ENCODE data around the gene C1orf21.
"Not testable (repeated sequence)": the region's sequence is repeated elsewhere in the genome, so short reads cannot be mapped to it uniquely, and the experiment has no call there.

C1orf21 gene

GRCh38 chr1:184608990-184609389 is 222.2 kb downstream of the C1orf21 start:
- Histone ChIP-seq H3K27me3 (replicated peaks; ENCODE audit: control insufficient read depth, insufficient read depth, low read length) (no peaks in the 10 kb centered on the region), H3K4me3 (ENCODE audit: low read length) (no peak overlapping the region), H3K36me3 (ENCODE audit: control insufficient read depth, insufficient read depth, low read length, severe bottlenecking) (no peaks in the 10 kb centered on the region), H3K4me1 (ENCODE audit: control insufficient read depth, insufficient read depth, low read length) (peaks cover 9% of the 10 kb centered on the region), H3K9ac (ENCODE audit: low read length) (no peak overlapping the region), H3K9me3 (ENCODE audit: control insufficient read depth, low read length) (no peaks in the 10 kb centered on the region)
- DNase-seq (ENCODE audit: low read depth), result no peak

- H3K9me3 ChIP-seq (ENCODE audit: control insufficient read depth, low read length), result no peaks in the 10 kb centered on the region
- H3K4me1 ChIP-seq (ENCODE audit: control insufficient read depth, insufficient read depth, low read length), result peaks cover 9% of the 10 kb centered on the region
- no peak overlapping the region for H3K9ac ChIP-seq (ENCODE audit: low read length)
- H3K27me3 ChIP-seq (replicated peaks; ENCODE audit: control insufficient read depth, insufficient read depth, low read length), result no peaks in the 10 kb centered on the region
- no peaks in the 10 kb centered on the region for H3K36me3 ChIP-seq (ENCODE audit: control insufficient read depth, insufficient read depth, low read length, severe bottlenecking)
- H3K4me3 ChIP-seq (ENCODE audit: low read length), result no peak overlapping the region
- DNase-seq (ENCODE audit: low read depth), result no peak
Measured at GRCh38 chr1:184610876-184611595, 224.2 kb downstream of the C1orf21 start.

- not testable (repeated sequence) for H3K4me1 ChIP-seq (ENCODE audit: control insufficient read depth, insufficient read depth, low read length); H3K4me3 ChIP-seq (ENCODE audit: low read length); DNase-seq (ENCODE audit: low read depth); H3K9me3 ChIP-seq (ENCODE audit: control insufficient read depth, low read length); H3K36me3 ChIP-seq (ENCODE audit: control insufficient read depth, insufficient read depth, low read length, severe bottlenecking); H3K27me3 ChIP-seq (replicated peaks; ENCODE audit: control insufficient read depth, insufficient read depth, low read length); H3K9ac ChIP-seq (ENCODE audit: low read length)
Measured at GRCh38 chr1:184612229-184612628, 225.4 kb downstream of the C1orf21 start.

- no peaks in the 10 kb centered on the region for H3K4me1 ChIP-seq (ENCODE audit: control insufficient read depth, insufficient read depth, low read length)
- H3K36me3 ChIP-seq (ENCODE audit: control insufficient read depth, insufficient read depth, low read length, severe bottlenecking), result no peaks in the 10 kb centered on the region
- H3K27me3 ChIP-seq (replicated peaks; ENCODE audit: control insufficient read depth, insufficient read depth, low read length), result no peaks in the 10 kb centered on the region
- DNase-seq (ENCODE audit: low read depth), result no peak
- H3K4me3 ChIP-seq (ENCODE audit: low read length), result no peak overlapping the region
- no peak overlapping the region for H3K9ac ChIP-seq (ENCODE audit: low read length)
- no peaks in the 10 kb centered on the region for H3K9me3 ChIP-seq (ENCODE audit: control insufficient read depth, low read length)
Measured at GRCh38 chr1:184614667-184615066, 227.8 kb downstream of the C1orf21 start.

GRCh38 chr1:184615301-184615700 is 228.5 kb downstream of the C1orf21 start:
- no peaks in the 10 kb centered on the region for H3K4me1 ChIP-seq (ENCODE audit: control insufficient read depth, insufficient read depth, low read length)
- no peaks in the 10 kb centered on the region for H3K27me3 ChIP-seq (replicated peaks; ENCODE audit: control insufficient read depth, insufficient read depth, low read length)
- no peaks in the 10 kb centered on the region for H3K9me3 ChIP-seq (ENCODE audit: control insufficient read depth, low read length)
- H3K9ac ChIP-seq (ENCODE audit: low read length), result no peak overlapping the region
- no peaks in the 10 kb centered on the region for H3K36me3 ChIP-seq (ENCODE audit: control insufficient read depth, insufficient read depth, low read length, severe bottlenecking)
- no peak overlapping the region for H3K4me3 ChIP-seq (ENCODE audit: low read length)
- no peak for DNase-seq (ENCODE audit: low read depth)

- H3K27me3 ChIP-seq (replicated peaks; ENCODE audit: control insufficient read depth, insufficient read depth, low read length), result no peaks in the 10 kb centered on the region
- no peak for DNase-seq (ENCODE audit: low read depth)
- no peaks in the 10 kb centered on the region for H3K36me3 ChIP-seq (ENCODE audit: control insufficient read depth, insufficient read depth, low read length, severe bottlenecking)
- H3K9ac ChIP-seq (ENCODE audit: low read length), result no peak overlapping the region
- no peaks in the 10 kb centered on the region for H3K9me3 ChIP-seq (ENCODE audit: control insufficient read depth, low read length)
- H3K4me1 ChIP-seq (ENCODE audit: control insufficient read depth, insufficient read depth, low read length), result peaks cover 10% of the 10 kb centered on the region
- H3K4me3 ChIP-seq (ENCODE audit: low read length), result no peak overlapping the region
Measured at GRCh38 chr1:184616504-184616903, 229.7 kb downstream of the C1orf21 start.

- no peaks in the 10 kb centered on the region for H3K9me3 ChIP-seq (ENCODE audit: control insufficient read depth, low read length)
- H3K4me3 ChIP-seq (ENCODE audit: low read length), result no peak overlapping the region
- no peak for DNase-seq (ENCODE audit: low read depth)
- peaks cover 18% of the 10 kb centered on the region for H3K4me1 ChIP-seq (ENCODE audit: control insufficient read depth, insufficient read depth, low read length)
- no peaks in the 10 kb centered on the region for H3K27me3 ChIP-seq (replicated peaks; ENCODE audit: control insufficient read depth, insufficient read depth, low read length)
- H3K36me3 ChIP-seq (ENCODE audit: control insufficient read depth, insufficient read depth, low read length, severe bottlenecking), result no peaks in the 10 kb centered on the region
- H3K9ac ChIP-seq (ENCODE audit: low read length), result no peak overlapping the region
Measured at GRCh38 chr1:184617433-184618029, 230.7 kb downstream of the C1orf21 start.

- no peak overlapping the region for H3K9ac ChIP-seq (ENCODE audit: low read length)
- DNase-seq (ENCODE audit: low read depth), result no peak
- no peak overlapping the region for H3K4me3 ChIP-seq (ENCODE audit: low read length)
- H3K27me3 ChIP-seq (replicated peaks; ENCODE audit: control insufficient read depth, insufficient read depth, low read length), result no peaks in the 10 kb centered on the region
- H3K36me3 ChIP-seq (ENCODE audit: control insufficient read depth, insufficient read depth, low read length, severe bottlenecking), result no peaks in the 10 kb centered on the region
- H3K4me1 ChIP-seq (ENCODE audit: control insufficient read depth, insufficient read depth, low read length), result peaks cover 31% of the 10 kb centered on the region
- no peaks in the 10 kb centered on the region for H3K9me3 ChIP-seq (ENCODE audit: control insufficient read depth, low read length)
Measured at GRCh38 chr1:184618851-184619250, 232.0 kb downstream of the C1orf21 start.

GRCh38 chr1:184620469-184620868 is 233.6 kb downstream of the C1orf21 start:
- Histone ChIP-seq H3K36me3 (ENCODE audit: control insufficient read depth, insufficient read depth, low read length, severe bottlenecking) (no peaks in the 10 kb centered on the region), H3K4me1 (ENCODE audit: control insufficient read depth, insufficient read depth, low read length) (peaks cover 47% of the 10 kb centered on the region), H3K27me3 (replicated peaks; ENCODE audit: control insufficient read depth, insufficient read depth, low read length) (no peaks in the 10 kb centered on the region), H3K9me3 (ENCODE audit: control insufficient read depth, low read length) (no peaks in the 10 kb centered on the region), H3K9ac (ENCODE audit: low read length) (peak overlapping the region; percentile 7), H3K4me3 (ENCODE audit: low read length) (no peak overlapping the region)
- DNase-seq (ENCODE audit: low read depth), result no peak

- no peak overlapping the region for H3K4me3 ChIP-seq (ENCODE audit: low read length)
- DNase-seq (ENCODE audit: low read depth), result peak; percentile 83
- no peaks in the 10 kb centered on the region for H3K36me3 ChIP-seq (ENCODE audit: control insufficient read depth, insufficient read depth, low read length, severe bottlenecking)
- peaks cover 55% of the 10 kb centered on the region for H3K4me1 ChIP-seq (ENCODE audit: control insufficient read depth, insufficient read depth, low read length)
- peak overlapping the region; percentile 32 for H3K9ac ChIP-seq (ENCODE audit: low read length)
- no peaks in the 10 kb centered on the region for H3K27me3 ChIP-seq (replicated peaks; ENCODE audit: control insufficient read depth, insufficient read depth, low read length)
- no peaks in the 10 kb centered on the region for H3K9me3 ChIP-seq (ENCODE audit: control insufficient read depth, low read length)
Measured at GRCh38 chr1:184621260-184621659, 234.4 kb downstream of the C1orf21 start.

- peaks cover 65% of the 10 kb centered on the region for H3K4me1 ChIP-seq (ENCODE audit: control insufficient read depth, insufficient read depth, low read length)
- H3K9me3 ChIP-seq (ENCODE audit: control insufficient read depth, low read length), result no peaks in the 10 kb centered on the region
- peak overlapping the region; percentile 24 for H3K4me3 ChIP-seq (ENCODE audit: low read length)
- no peaks in the 10 kb centered on the region for H3K27me3 ChIP-seq (replicated peaks; ENCODE audit: control insufficient read depth, insufficient read depth, low read length)
- peak overlapping the region; percentile 32 for H3K9ac ChIP-seq (ENCODE audit: low read length)
- H3K36me3 ChIP-seq (ENCODE audit: control insufficient read depth, insufficient read depth, low read length, severe bottlenecking), result no peaks in the 10 kb centered on the region
- DNase-seq (ENCODE audit: low read depth), result peak; percentile 97
Measured at GRCh38 chr1:184622136-184622823, 235.5 kb downstream of the C1orf21 start.
